H1 (cell line): ENCODE measurements around the gene FUT2.

Experiments
- ATF2 ChIP-seq: IDR thresholded peaks from 2 replicates; pipeline ENCODE4 v1.6.1; 2012; ENCODE audit warnings: low read length, inconsistent platforms
- BCL11A ChIP-seq, 2 experiments: IDR thresholded peaks; one replicate each; pipeline ENCODE4 v1.6.1; 2011; ENCODE audit warnings: low read depth in 2 of 2, low read length in 2 of 2, mild to moderate bottlenecking in 2 of 2
- CTCF ChIP-seq, 3 experiments: IDR thresholded peaks; 1 replicate in 2 of 3; 2 replicates in 1 of 3; pipeline versions ENCODE4 v1.5.1 to v1.6.1; 2011; ENCODE audit warnings: low read length in 3 of 3, mild to moderate bottlenecking in 3 of 3, inconsistent platforms in 2 of 3, low read depth in 1 of 3, moderate library complexity in 1 of 3; ENCODE audit not compliant: insufficient read depth in 1 of 3; ENCODE audit errors: control extremely low read depth in 1 of 3
- MAX ChIP-seq: IDR thresholded peaks from 2 replicates; pipeline ENCODE4 v1.6.1; 2012; ENCODE audit warnings: inconsistent platforms
- SP1 ChIP-seq: IDR thresholded peaks from 2 replicates; pipeline ENCODE4 v1.6.1; 2011; ENCODE audit warnings: low read depth, low read length
- TAF1 ChIP-seq: IDR thresholded peaks from 2 replicates; pipeline ENCODE4 v1.6.1; 2011; ENCODE audit warnings: mild to moderate bottlenecking, low read depth, low read length

- TF ChIP-seq MAX (no peak; the same call in 1 of the 2 replicates), CTCF (IDR thresholded peaks at IDR 0.05; ENCODE audit: control extremely low read depth in 1 of 3, insufficient read depth in 1 of 3, low read depth in 1 of 3, low read length in 3 of 3) (no peak), SP1 (no peak), ATF2 (no peak), BCL11A (IDR thresholded peaks at IDR 0.05; ENCODE audit: low read depth in 2 of 2, low read length in 2 of 2) (no peak), TAF1 (no peak)
These were observed 21.0 kb downstream of the FUT2 start for GRCh38 chr19:48716562-48717291.
